ENCODE data around the gene DHRS2. TPM values are rescaled to one million over a fixed set of nuclear protein-coding genes. Genes with fewer than 3 reads are reported as not detected.
"Not testable (repeated sequence)": the region's sequence is repeated elsewhere in the genome, so short reads cannot be mapped to it uniquely, and the experiment has no call there.

Gene DHRS2
- total RNA-seq, 1 experiment from 2014 or later = 1.2 TPM

DNA sequence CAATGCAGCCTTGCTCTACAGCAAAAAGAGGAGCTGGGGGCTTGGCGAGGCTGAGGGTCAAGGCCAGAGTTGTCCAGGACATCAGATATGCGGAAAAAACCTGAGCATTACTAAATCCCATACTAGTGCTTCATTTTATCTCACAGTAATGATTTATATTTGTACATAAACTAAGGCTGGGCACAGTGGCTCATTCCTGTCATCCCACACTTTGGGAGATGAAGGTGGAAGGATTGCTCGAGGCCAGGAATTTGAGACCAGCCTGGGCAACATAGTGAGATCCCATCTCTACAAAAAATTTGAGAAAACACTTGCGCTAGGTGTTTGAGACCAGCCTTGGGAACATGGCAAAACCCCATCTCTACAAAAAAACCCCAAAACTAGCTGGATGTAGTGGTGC is 46.0 kb upstream of the DHRS2 start:
- Histone ChIP-seq H3K27me3 (replicated peaks; ENCODE audit: insufficient read depth, low read depth, low read length, poor library complexity) (no peaks in the 10 kb centered on the region), H3K9me3 (ENCODE audit: low read depth, low read length, poor library complexity, severe bottlenecking) (no peaks in the 10 kb centered on the region), H3K4me1 (ENCODE audit: insufficient read depth, low read length, poor library complexity, severe bottlenecking) (peaks cover 7% of the 10 kb centered on the region), H3K36me3 (ENCODE audit: insufficient read depth, low read length, poor library complexity, severe bottlenecking) (no peaks in the 10 kb centered on the region), H3K27ac (ENCODE audit: low read depth, low read length, poor library complexity, severe bottlenecking) (no peak overlapping the region), H3K4me3 (ENCODE audit: low read depth, low read length, poor library complexity, severe bottlenecking) (no peak overlapping the region)
- intact Hi-C loops (cut with micrococcal nuclease; ENCODE audit: unreplicated experiment) = no loop called here
- ChIA-PET POLR2A (ENCODE audit: low non-redundant PET) (no interaction called here), CTCF (no interaction called here)
- TF ChIP-seq, protein P1, sequence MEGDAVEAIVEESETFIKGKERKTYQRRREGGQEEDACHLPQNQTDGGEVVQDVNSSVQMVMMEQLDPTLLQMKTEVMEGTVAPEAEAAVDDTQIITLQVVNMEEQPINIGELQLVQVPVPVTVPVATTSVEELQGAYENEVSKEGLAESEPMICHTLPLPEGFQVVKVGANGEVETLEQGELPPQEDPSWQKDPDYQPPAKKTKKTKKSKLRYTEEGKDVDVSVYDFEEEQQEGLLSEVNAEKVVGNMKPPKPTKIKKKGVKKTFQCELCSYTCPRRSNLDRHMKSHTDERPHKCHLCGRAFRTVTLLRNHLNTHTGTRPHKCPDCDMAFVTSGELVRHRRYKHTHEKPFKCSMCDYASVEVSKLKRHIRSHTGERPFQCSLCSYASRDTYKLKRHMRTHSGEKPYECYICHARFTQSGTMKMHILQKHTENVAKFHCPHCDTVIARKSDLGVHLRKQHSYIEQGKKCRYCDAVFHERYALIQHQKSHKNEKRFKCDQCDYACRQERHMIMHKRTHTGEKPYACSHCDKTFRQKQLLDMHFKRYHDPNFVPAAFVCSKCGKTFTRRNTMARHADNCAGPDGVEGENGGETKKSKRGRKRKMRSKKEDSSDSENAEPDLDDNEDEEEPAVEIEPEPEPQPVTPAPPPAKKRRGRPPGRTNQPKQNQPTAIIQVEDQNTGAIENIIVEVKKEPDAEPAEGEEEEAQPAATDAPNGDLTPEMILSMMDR (conservative IDR thresholded peaks at IDR 0.05; ENCODE audit: low read depth, low read length) = no peak
- no peak for TF ChIP-seq EZH2 (IDR thresholded peaks at IDR 0.05; ENCODE audit: borderline replicate concordance, low read depth, low read length, poor library complexity, severe bottlenecking)
- no TSS peak for BruUV-seq (replicated peaks)
- DNase-seq (ENCODE audit: low spot score) = no peak

DNA sequence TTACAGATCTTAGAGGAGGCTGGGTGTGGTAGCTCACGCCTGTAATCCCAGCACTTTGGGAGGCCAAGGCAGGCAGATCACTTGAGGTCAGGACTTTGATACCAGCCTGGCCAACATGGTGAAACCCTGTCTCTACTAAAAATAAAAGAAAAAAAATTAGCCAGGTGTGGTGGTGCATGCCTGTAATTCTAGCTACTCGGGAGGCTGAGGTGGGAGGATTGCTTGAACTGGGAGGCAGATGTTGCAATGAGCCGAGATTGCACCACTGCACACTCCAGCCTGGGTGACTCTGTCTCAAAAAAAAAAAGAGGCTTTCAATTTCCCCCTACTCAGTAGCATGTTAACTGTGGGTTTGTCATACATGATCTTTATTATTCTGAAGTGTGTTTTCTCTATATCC is 42.0 kb upstream of the DHRS2 start:
- H3K9me3 ChIP-seq (ENCODE audit: low read depth, low read length, poor library complexity, severe bottlenecking); H3K4me1 ChIP-seq (ENCODE audit: insufficient read depth, low read length, poor library complexity, severe bottlenecking); H3K27ac ChIP-seq (ENCODE audit: low read depth, low read length, poor library complexity, severe bottlenecking); DNase-seq (ENCODE audit: low spot score); H3K27me3 ChIP-seq (replicated peaks; ENCODE audit: insufficient read depth, low read depth, low read length, poor library complexity); H3K36me3 ChIP-seq (ENCODE audit: insufficient read depth, low read length, poor library complexity, severe bottlenecking); BruUV-seq (replicated peaks); POLR2A ChIA-PET (ENCODE audit: low non-redundant PET); intact Hi-C loops (cut with micrococcal nuclease; ENCODE audit: unreplicated experiment); H3K4me3 ChIP-seq (ENCODE audit: low read depth, low read length, poor library complexity, severe bottlenecking): not testable (repeated sequence)
- CTCF ChIA-PET = interaction anchor here (0.7 kb wide), 1 partner anchor 39 kb away, joined by 7 read pairs; no protein-coding TSS in a partner anchor

DNA sequence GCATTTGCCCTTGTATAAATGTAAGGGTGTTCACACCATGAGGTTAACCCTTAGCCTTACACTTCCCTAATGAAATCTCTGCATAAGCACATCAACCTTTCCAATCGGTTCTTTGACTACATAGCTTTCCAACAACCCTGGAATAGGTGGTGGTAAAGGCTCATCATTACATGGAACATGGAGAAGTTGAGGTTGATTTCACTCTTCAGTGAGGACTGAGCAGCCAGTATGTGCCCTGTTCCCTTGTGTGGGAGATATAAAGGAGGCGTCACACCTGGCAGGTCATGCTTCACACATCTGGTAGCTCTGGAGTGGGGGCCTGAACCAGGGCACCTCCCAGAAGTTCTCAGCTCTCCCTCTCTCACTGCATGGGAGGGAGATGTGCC is 35.8 kb upstream of the DHRS2 start:
- intact Hi-C loops (cut with micrococcal nuclease; ENCODE audit: unreplicated experiment) = no loop called here
- no peak for DNase-seq (ENCODE audit: low spot score)
- CTCF ChIA-PET = no interaction called here
- Histone ChIP-seq H3K9me3 (ENCODE audit: low read depth, low read length, poor library complexity, severe bottlenecking) (no peaks in the 10 kb centered on the region), H3K4me1 (ENCODE audit: insufficient read depth, low read length, poor library complexity, severe bottlenecking) (no peaks in the 10 kb centered on the region), H3K27ac (ENCODE audit: low read depth, low read length, poor library complexity, severe bottlenecking) (no peak overlapping the region), H3K4me3 (ENCODE audit: low read depth, low read length, poor library complexity, severe bottlenecking) (no peak overlapping the region), H3K27me3 (replicated peaks; ENCODE audit: insufficient read depth, low read depth, low read length, poor library complexity) (no peaks in the 10 kb centered on the region), H3K36me3 (ENCODE audit: insufficient read depth, low read length, poor library complexity, severe bottlenecking) (no peaks in the 10 kb centered on the region)
- no TSS peak for BruUV-seq (replicated peaks)
- TF ChIP-seq, protein P1 (conservative IDR thresholded peaks at IDR 0.05; ENCODE audit: low read depth, low read length) = no peak
- no peak for TF ChIP-seq EZH2 (IDR thresholded peaks at IDR 0.05; ENCODE audit: borderline replicate concordance, low read depth, low read length, poor library complexity, severe bottlenecking)
- POLR2A ChIA-PET (ENCODE audit: low non-redundant PET) = no interaction called here

DNA sequence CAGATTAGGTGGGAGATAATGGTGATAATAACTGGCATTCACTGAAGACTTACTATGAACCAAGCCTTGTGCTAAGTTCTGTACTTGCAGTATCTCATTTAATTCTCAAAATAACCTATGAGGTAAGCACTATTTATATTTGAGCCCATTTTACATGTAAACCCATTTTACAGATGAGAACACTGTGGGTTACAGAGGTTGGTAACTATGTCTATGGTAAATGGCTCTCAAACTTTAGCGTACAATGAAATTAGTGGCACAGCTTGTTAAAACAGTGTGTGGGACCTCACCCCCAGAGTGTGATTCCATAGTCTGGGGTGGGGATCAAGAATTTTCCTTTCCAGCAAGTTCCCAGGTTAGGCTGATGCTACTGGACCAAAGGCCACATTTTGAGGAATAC is 35.4 kb upstream of the DHRS2 start:
- Histone ChIP-seq H3K4me3 (ENCODE audit: low read depth, low read length, poor library complexity, severe bottlenecking) (no peak overlapping the region), H3K9me3 (ENCODE audit: low read depth, low read length, poor library complexity, severe bottlenecking) (no peaks in the 10 kb centered on the region), H3K27ac (ENCODE audit: low read depth, low read length, poor library complexity, severe bottlenecking) (no peak overlapping the region), H3K36me3 (ENCODE audit: insufficient read depth, low read length, poor library complexity, severe bottlenecking) (no peaks in the 10 kb centered on the region), H3K27me3 (replicated peaks; ENCODE audit: insufficient read depth, low read depth, low read length, poor library complexity) (no peaks in the 10 kb centered on the region), H3K4me1 (ENCODE audit: insufficient read depth, low read length, poor library complexity, severe bottlenecking) (no peaks in the 10 kb centered on the region)
- CTCF ChIA-PET = no interaction called here
- TF ChIP-seq, protein P1 (conservative IDR thresholded peaks at IDR 0.05; ENCODE audit: low read depth, low read length) = no peak
- TF ChIP-seq EZH2 (IDR thresholded peaks at IDR 0.05; ENCODE audit: borderline replicate concordance, low read depth, low read length, poor library complexity, severe bottlenecking) = no peak
- intact Hi-C loops (cut with micrococcal nuclease; ENCODE audit: unreplicated experiment) = no loop called here
- no peak for DNase-seq (ENCODE audit: low spot score)
- POLR2A ChIA-PET (ENCODE audit: low non-redundant PET) = no interaction called here
- no TSS peak for BruUV-seq (replicated peaks)

All from A673 (cell line).